Loucy (cell line): ENCODE data around the gene ACSF2.

Experiments
- EZH2phosphoT487 ChIP-seq: fragments of 200-600 bp; IDR thresholded peaks from 2 replicates; pipeline ENCODE4 v1.6.1; 2018; ENCODE audit warnings: antibody characterized with exemption, mild to moderate bottlenecking, moderate library complexity, borderline replicate concordance
- TF ChIP-seq, protein P1 (sequence below): fragments of 200-600 bp; sonication (generic); conservative IDR thresholded peaks from 2 replicates; pipeline ENCODE4 v1.5.1; 2014; ENCODE audit warnings: mild to moderate bottlenecking, antibody characterized with exemption, low read length

- TF ChIP-seq, protein P1, sequence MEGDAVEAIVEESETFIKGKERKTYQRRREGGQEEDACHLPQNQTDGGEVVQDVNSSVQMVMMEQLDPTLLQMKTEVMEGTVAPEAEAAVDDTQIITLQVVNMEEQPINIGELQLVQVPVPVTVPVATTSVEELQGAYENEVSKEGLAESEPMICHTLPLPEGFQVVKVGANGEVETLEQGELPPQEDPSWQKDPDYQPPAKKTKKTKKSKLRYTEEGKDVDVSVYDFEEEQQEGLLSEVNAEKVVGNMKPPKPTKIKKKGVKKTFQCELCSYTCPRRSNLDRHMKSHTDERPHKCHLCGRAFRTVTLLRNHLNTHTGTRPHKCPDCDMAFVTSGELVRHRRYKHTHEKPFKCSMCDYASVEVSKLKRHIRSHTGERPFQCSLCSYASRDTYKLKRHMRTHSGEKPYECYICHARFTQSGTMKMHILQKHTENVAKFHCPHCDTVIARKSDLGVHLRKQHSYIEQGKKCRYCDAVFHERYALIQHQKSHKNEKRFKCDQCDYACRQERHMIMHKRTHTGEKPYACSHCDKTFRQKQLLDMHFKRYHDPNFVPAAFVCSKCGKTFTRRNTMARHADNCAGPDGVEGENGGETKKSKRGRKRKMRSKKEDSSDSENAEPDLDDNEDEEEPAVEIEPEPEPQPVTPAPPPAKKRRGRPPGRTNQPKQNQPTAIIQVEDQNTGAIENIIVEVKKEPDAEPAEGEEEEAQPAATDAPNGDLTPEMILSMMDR, result no peak
- no peak for TF ChIP-seq EZH2phosphoT487
Observed at GRCh38 chr17:50523208-50523607, 97.2 kb downstream of the ACSF2 start.
